SK-N-MC (cell line): Measurements from ENCODE around the gene SLC4A11.

ENCODE experiments used
- EZH2 ChIP-seq: fragments of 200-600 bp; sonication (generic); IDR thresholded peaks from one replicate; pipeline ENCODE4 v1.6.1; 2017; ENCODE audit warnings: antibody characterized with exemption
- FOXP2 ChIP-seq: optimal IDR thresholded peaks from 2 replicates; pipeline ENCODE3; 2011; ENCODE audit warnings: mild to moderate bottlenecking, moderate library complexity; ENCODE audit not compliant: insufficient read depth; ENCODE audit errors: extremely low read length, control extremely low read depth

GRCh38 chr20:3276680-3277015 is 37.7 kb upstream of the SLC4A11 start:
- TF ChIP-seq FOXP2: no peak
- no peak for TF ChIP-seq EZH2
